ENCODE results near the gene LRRC70.

DNA sequence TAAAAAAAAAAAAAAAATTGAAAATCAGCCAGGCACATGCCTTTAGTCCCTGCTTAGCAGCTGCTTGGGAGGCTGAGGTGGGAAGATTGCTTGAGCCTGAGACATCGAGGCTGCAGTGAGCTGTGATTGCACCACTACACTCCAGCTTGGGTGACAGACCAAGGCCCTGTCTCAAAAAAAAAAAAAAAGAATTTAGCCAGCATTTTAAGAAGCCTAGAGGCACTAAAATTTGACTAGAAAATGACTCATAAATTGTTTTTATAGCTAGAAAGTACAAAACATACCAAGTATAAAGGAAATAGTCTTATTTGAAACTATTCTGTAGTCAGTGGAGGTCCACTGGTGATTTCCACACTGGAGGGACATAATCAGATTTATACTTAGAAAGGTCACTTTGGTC lies 17.5 kb downstream of the LRRC70 start:
- TF ChIP-seq, protein P1, sequence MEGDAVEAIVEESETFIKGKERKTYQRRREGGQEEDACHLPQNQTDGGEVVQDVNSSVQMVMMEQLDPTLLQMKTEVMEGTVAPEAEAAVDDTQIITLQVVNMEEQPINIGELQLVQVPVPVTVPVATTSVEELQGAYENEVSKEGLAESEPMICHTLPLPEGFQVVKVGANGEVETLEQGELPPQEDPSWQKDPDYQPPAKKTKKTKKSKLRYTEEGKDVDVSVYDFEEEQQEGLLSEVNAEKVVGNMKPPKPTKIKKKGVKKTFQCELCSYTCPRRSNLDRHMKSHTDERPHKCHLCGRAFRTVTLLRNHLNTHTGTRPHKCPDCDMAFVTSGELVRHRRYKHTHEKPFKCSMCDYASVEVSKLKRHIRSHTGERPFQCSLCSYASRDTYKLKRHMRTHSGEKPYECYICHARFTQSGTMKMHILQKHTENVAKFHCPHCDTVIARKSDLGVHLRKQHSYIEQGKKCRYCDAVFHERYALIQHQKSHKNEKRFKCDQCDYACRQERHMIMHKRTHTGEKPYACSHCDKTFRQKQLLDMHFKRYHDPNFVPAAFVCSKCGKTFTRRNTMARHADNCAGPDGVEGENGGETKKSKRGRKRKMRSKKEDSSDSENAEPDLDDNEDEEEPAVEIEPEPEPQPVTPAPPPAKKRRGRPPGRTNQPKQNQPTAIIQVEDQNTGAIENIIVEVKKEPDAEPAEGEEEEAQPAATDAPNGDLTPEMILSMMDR (IDR thresholded peaks at IDR 0.05), result no peak
- no peak for TF ChIP-seq POLR2A (IDR thresholded peaks at IDR 0.05)
